HCT116 (cell line): ENCODE data around the gene KXD1. TPM values are rescaled to one million over a fixed set of nuclear protein-coding genes. Genes with fewer than 3 reads are reported as not detected.

ENCODE experiments used
- ATAC-seq: fragments of 200-7000 bp; cut with Tn5 transposase; 2 replicates; pipeline ENCODE4 v1.9.1; 2020; ENCODE audit warnings: mild to moderate bottlenecking, moderate library complexity
- BruUV-seq: library from RNA; stranded (reverse); fragments of 400-500 nt; replicated peaks from 2 replicates; lab custom pipeline; 2021; lab: Mats Ljungman, UMichigan
- CTCF ChIA-PET: fragments of 300-600 bp; sonication (Branson Sonifier 250); formaldehyde crosslinking; loops from one replicate; lab custom pipeline; 2021; ENCODE audit warnings: antibody characterized with exemption; lab: Charles Lee
- POLR2A ChIA-PET: fragments of 300-600, 350-600 bp; sonication (Branson Sonifier 250); formaldehyde crosslinking; loops from one replicate; lab custom pipeline; 2021; ENCODE audit warnings: antibody characterized with exemption; lab: Charles Lee
- RAD21 ChIA-PET, 2 experiments: fragments of 300-600 bp; sonication (Branson Sonifier 250); formaldehyde crosslinking; loops; one replicate each; lab custom pipeline; 2023; ENCODE audit warnings: low total read pairs in 2 of 2; ENCODE audit not compliant: uncharacterized antibody in 2 of 2, unreplicated experiment in 2 of 2, low non-redundant PET in 1 of 2; lab: Charles Lee
- DNase-seq: peaks from one replicate; pipeline ENCODE4 v3.0.0-alpha.2; 2010; ENCODE audit warnings: low read depth, low spot score
- H2AFZ ChIP-seq: fragments of 200-600 bp; shearing (Covaris generic), sonication (generic); 2 replicates; pipeline ENCODE4 v1.6.1; 2017; ENCODE audit warnings: low read depth, mixed run types, mixed read lengths, antibody characterized with exemption, low read length; ENCODE audit not compliant: poor library complexity, severe bottlenecking
- H3K27ac ChIP-seq: 2 replicates; pipeline ENCODE4 v1.5.1; 2012; ENCODE audit warnings: low read depth, low read length
- H3K27me3 ChIP-seq: fragments of 200-600 bp; sonication (generic); 2 replicates; pipeline ENCODE4 v1.6.1; 2016; ENCODE audit warnings: mixed run types, low read length, mixed read lengths; ENCODE audit not compliant: insufficient read depth
- H3K36me3 ChIP-seq, 2 experiments: fragments of 200-500 bp in 1 of 2; fragments of 200-600 bp in 1 of 2; sonication (Bioruptor generic) in 1 of 2; sonication (generic) in 1 of 2; 2 replicates each; pipeline versions ENCODE4 v1.5.1 to v1.6.1; 2014 to 2016; ENCODE audit warnings: low read length in 2 of 2, inconsistent platforms in 1 of 2, mixed read lengths in 1 of 2, mixed run types in 1 of 2; ENCODE audit not compliant: insufficient read depth in 2 of 2, control insufficient read depth in 1 of 2
- H3K4me1 ChIP-seq, 2 experiments: fragments of 200-600 bp in 1 of 2; sonication (generic) in 1 of 2; 2 replicates each; pipeline versions ENCODE4 v1.5.1 to v1.6.1; 2012 to 2017; ENCODE audit warnings: low read length in 2 of 2, inconsistent platforms in 1 of 2, mild to moderate bottlenecking in 1 of 2, mixed read lengths in 1 of 2, mixed run types in 1 of 2, moderate library complexity in 1 of 2; ENCODE audit not compliant: insufficient read depth in 2 of 2, control insufficient read depth in 1 of 2
- H3K4me2 ChIP-seq: fragments of 200-600 bp; sonication (generic); 2 replicates; pipeline ENCODE4 v1.6.1; 2017; ENCODE audit warnings: mixed run types, low read length, mixed read lengths
- H3K4me3 ChIP-seq, 2 experiments: fragments of 200-600 bp in 1 of 2; sonication (generic) in 1 of 2; replicated peaks in 1 of 2; 2 replicates each; pipeline ENCODE4 v1.5.1; 2011 to 2016; ENCODE audit warnings: low read length in 2 of 2, control low read depth in 1 of 2, low read depth in 1 of 2, mild to moderate bottlenecking in 1 of 2, mixed read lengths in 1 of 2, mixed run types in 1 of 2
- H3K79me2 ChIP-seq: fragments of 200-600 bp; sonication (generic); 2 replicates; pipeline ENCODE4 v1.6.1; 2017; ENCODE audit warnings: mild to moderate bottlenecking, mixed run types, low read length, moderate library complexity, mixed read lengths; ENCODE audit not compliant: insufficient read depth
- H3K9ac ChIP-seq: fragments of 200-600 bp; sonication (generic); 2 replicates; pipeline ENCODE4 v1.6.1; 2016; ENCODE audit warnings: low read length, mixed read lengths
- H3K9me2 ChIP-seq: fragments of 200-600 bp; sonication (generic), shearing (Covaris generic); 2 replicates; pipeline ENCODE4 v1.6.1; 2017; ENCODE audit warnings: mixed run types, mild to moderate bottlenecking, moderate library complexity; ENCODE audit not compliant: insufficient read depth
- H3K9me3 ChIP-seq, 2 experiments: fragments of 200-500 bp in 1 of 2; fragments of 200-600 bp in 1 of 2; sonication (Bioruptor generic) in 1 of 2; sonication (generic) in 1 of 2; 2 replicates each; pipeline ENCODE4 v1.6.1; 2014 to 2017; ENCODE audit warnings: low read length in 2 of 2, mixed read lengths in 2 of 2, inconsistent platforms in 1 of 2, low read depth in 1 of 2, mild to moderate bottlenecking in 1 of 2, mixed run types in 1 of 2, moderate library complexity in 1 of 2; ENCODE audit not compliant: control insufficient read depth in 1 of 2, insufficient read depth in 1 of 2
- H4K20me1 ChIP-seq: fragments of 200-600 bp; sonication (generic), shearing (Covaris generic); 2 replicates; pipeline ENCODE4 v1.6.1; 2017; ENCODE audit warnings: mixed run types, mild to moderate bottlenecking, moderate library complexity; ENCODE audit not compliant: insufficient read depth
- CBX3 ChIP-seq: IDR thresholded peaks from 2 replicates; pipeline ENCODE4 v1.6.1; 2012; ENCODE audit warnings: low read depth
- EGR1 ChIP-seq: IDR thresholded peaks from 2 replicates; pipeline ENCODE4 v1.6.1; 2012; ENCODE audit warnings: low read depth
- ELF1 ChIP-seq: IDR thresholded peaks from 2 replicates; pipeline ENCODE4 v1.6.1; 2012; ENCODE audit warnings: low read depth, borderline replicate concordance
- EZH2 ChIP-seq: fragments of 200-600 bp; sonication (generic); IDR thresholded peaks from 2 replicates; pipeline ENCODE4 v1.6.1; 2017; ENCODE audit warnings: antibody characterized with exemption, mixed run types
- FOSL1 ChIP-seq: IDR thresholded peaks from 2 replicates; pipeline ENCODE4 v1.6.1; 2012; ENCODE audit warnings: low read depth
- JUND ChIP-seq: IDR thresholded peaks from 2 replicates; pipeline ENCODE4 v1.6.1; 2012
- POLR2A ChIP-seq: IDR thresholded peaks from 2 replicates; pipeline ENCODE4 v1.7.0; 2011; ENCODE audit warnings: borderline replicate concordance; ENCODE audit not compliant: insufficient read depth, insufficient read length; ENCODE audit errors: extremely low read depth
- POLR2AphosphoS5 ChIP-seq: IDR thresholded peaks from 2 replicates; pipeline ENCODE4 v1.6.1; 2011; ENCODE audit warnings: mild to moderate bottlenecking, low read depth, low read length, moderate library complexity
- SIN3A ChIP-seq: IDR thresholded peaks from 2 replicates; pipeline ENCODE4 v1.6.1; 2012; ENCODE audit warnings: low read depth
- SP1 ChIP-seq: IDR thresholded peaks from 2 replicates; pipeline ENCODE4 v1.6.1; 2012; ENCODE audit warnings: low read depth
- SRF ChIP-seq: IDR thresholded peaks from 2 replicates; pipeline ENCODE4 v1.6.1; 2012; ENCODE audit warnings: low read depth
- YY1 ChIP-seq: IDR thresholded peaks from 2 replicates; pipeline ENCODE4 v1.6.1; 2011; ENCODE audit warnings: low read length, low read depth, moderate library complexity, mild to moderate bottlenecking; ENCODE audit not compliant: insufficient replicate concordance; ENCODE audit errors: extremely low read depth
- ZFX ChIP-seq: fragments of 450-650 bp; IDR thresholded peaks from 2 replicates; pipeline ENCODE4 v1.6.1; 2017
- intact Hi-C: fragments of 100-400 bp; cut with micrococcal nuclease; formaldehyde crosslinking; loops from 2 replicates; pipeline ENCODE4 v1.10.0; 2022
- total RNA-seq: library from RNA; stranded (reverse); gene quantifications from one replicate; pipeline ENCODE4 v1.2.1, GENCODE V29; 2021; ENCODE audit not compliant: unreplicated experiment
- TF ChIP-seq, protein P1 (sequence below): IDR thresholded peaks from 2 replicates; pipeline ENCODE4 v1.6.1; 2012
- TF ChIP-seq, protein P2 (sequence below), 3 experiments: fragments of 200-600 bp in 1 of 3; sonication (generic) in 1 of 3; IDR thresholded peaks in 2 of 3; conservative IDR thresholded peaks in 1 of 3; 2 replicates each; pipeline ENCODE4 v1.5.1; 2012 to 2017; ENCODE audit warnings: low read depth in 2 of 3, low read length in 2 of 3, antibody characterized with exemption in 1 of 3, borderline replicate concordance in 1 of 3, control low read depth in 1 of 3, mild to moderate bottlenecking in 1 of 3, mixed read lengths in 1 of 3, mixed run types in 1 of 3, moderate library complexity in 1 of 3; ENCODE audit not compliant: insufficient read depth in 1 of 3
- TF ChIP-seq, protein P3 (sequence below): IDR thresholded peaks from 2 replicates; pipeline ENCODE4 v1.6.1; 2011; ENCODE audit warnings: mild to moderate bottlenecking, low read length, moderate library complexity; ENCODE audit not compliant: insufficient replicate concordance; ENCODE audit errors: extremely low read depth
- TF ChIP-seq, protein P4 (sequence below): IDR thresholded peaks from 2 replicates; pipeline ENCODE4 v1.6.1; 2012

The KXD1 gene
- total RNA-seq, 1 experiment from 2014 or later, result 139 TPM

DNA sequence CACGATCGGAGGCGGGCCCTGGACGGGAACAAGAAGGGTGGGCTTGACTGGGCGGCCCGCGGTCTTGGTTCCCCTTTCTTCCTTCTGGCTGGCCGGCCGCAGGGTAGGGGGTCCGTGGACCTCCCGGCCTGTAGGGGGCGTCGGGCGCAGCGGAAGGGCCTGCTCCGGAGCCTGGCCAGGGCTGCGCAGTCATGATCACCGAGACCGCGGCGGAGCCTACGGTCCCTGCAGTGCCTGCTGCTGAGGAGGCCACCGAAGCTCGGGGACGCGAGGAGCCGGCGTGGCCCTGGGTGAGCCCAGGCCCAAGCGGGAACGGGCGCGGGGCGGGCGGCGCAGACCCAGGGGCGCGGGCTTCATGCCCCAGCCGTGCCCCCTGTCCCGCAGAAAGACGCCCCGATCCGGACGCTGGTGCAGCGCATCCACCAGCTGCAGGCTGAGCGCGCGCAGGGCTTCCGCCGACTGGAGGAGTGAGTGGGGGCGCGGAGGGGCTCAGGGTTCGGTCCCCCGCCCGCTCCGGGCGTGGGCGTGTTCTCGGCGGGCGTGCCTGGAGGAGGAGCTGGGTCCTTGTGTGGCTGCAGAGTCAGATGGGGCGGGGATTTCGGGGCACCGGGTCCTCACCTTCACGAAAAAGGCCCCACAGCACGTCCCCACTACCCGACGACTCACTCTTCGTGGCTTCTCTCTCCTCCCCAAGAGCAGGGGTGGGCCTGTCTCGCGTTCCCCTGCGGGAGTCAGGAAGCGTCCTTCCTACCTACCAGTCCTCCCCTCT lies 31.1 kb downstream of the KXD1 start, which contains the start of gene REX1BD (continued):
- TF ChIP-seq, protein P1, sequence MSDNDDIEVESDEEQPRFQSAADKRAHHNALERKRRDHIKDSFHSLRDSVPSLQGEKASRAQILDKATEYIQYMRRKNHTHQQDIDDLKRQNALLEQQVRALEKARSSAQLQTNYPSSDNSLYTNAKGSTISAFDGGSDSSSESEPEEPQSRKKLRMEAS, result peak; percentile 69; the same call in 1 of the 2 replicates
- TF ChIP-seq CBX3, result no peak
- peak; percentile 68; the same call in 1 of the 2 replicates for TF ChIP-seq SIN3A
- no peak for TF ChIP-seq EZH2
- no peak for TF ChIP-seq ELF1
- peak; percentile 90 for TF ChIP-seq EGR1
- TF ChIP-seq SP1, result peak; percentile 37; the same call in 1 of the 2 replicates

DNA sequence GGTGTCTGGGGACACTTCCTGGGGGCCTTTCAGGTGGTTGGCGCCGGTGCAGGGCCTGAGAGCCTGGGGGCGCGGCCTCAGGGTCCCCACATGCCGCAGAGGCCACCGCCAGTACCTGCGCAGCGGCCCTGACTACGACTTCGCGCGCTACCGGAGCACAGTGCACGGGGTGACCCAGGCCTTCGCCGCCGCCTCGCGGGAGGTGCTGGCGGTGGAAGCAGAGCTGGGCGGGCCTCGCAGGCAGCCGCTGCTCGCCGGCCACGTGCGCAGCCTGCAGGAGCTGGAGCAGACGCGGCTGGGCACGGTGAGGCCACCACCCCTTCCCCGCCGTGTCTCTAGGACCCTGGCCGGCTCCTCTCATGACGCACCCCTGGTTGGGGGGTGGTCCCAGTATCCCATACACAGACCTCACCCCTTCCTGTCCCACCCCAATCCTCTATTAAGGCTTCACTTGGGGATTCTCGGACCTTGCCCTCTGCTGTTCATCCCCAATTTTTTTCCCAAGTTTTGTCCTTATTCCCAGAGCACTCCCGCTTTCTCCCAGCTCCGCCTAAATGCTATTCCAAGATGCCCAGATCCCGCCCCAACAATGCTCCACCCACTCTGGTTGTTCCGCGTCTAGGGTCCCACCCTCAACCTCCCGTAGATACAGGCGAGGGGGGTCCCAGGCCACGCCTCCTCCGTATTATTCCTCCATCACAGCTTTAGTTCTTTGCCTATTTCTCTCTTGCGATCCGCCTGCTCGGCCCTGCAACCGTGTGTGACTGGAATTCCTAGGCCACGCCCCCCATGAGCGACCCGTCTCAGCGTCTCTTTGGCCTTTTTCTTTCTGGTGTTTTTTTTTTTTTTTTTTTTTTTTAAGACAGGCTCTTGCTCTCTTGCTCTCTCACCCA lies 32.0 kb downstream of the KXD1 start:
- Histone ChIP-seq H3K9ac (peak overlapping the region; percentile 97), H3K79me2 (peaks cover 13% of the 10 kb centered on the region; the same call in 1 of the 2 replicates), H2AFZ (no peak overlapping the region), H3K36me3 (0 out of 4 replicates have a peak, but pooled peaks cover 0 to 4% of the 10 kb centered on the region in 2 experiments), H3K4me1 (peaks cover 16 to 42% of the 10 kb centered on the region in 2 experiments), H3K9me3 (no peaks in the 10 kb centered on the region), H3K27ac (peak overlapping the region; percentile 100), H4K20me1 (no peaks in the 10 kb centered on the region), H3K4me3 (peak overlapping the region; percentile 67 to 89), H3K9me2 (no peaks in the 10 kb centered on the region), H3K4me2 (peak overlapping the region; percentile 88), H3K27me3 (no peaks in the 10 kb centered on the region)
- peak; percentile 49 for ATAC-seq
- peak; percentile 73 for DNase-seq
- CTCF ChIA-PET, result interaction anchor here (0.7 to 7.5 kb wide), 18 partner anchors 9 to 310 kb away, joined by 3 to 39 read pairs (median 3); partner anchors contain the start of genes KXD1 and UBA52
- TSS peak; percentile 67 for BruUV-seq
- RAD21 ChIA-PET, result interaction anchor here (0.7 to 1.7 kb wide), 4 partner anchors 18 to 274 kb away, joined by 3 to 4 read pairs (median 4); partner anchors contain the start of gene UBA52 (in 1 of the 2)
- intact Hi-C loops, result loop anchor here (1.0 to 5.0 kb wide), 6 partner anchors 32 to 257 kb away; partner anchors contain the start of genes KLHL26 and KXD1
- POLR2A ChIA-PET, result interaction anchor here (0.6 to 4.3 kb wide), 11 partner anchors 9 to 329 kb away, joined by 3 to 23 read pairs (median 4); partner anchors contain the start of genes COPE, DDX49, KXD1 and UBA52
- no peak for TF ChIP-seq YY1
- TF ChIP-seq EGR1, result no peak
- TF ChIP-seq, protein P2, sequence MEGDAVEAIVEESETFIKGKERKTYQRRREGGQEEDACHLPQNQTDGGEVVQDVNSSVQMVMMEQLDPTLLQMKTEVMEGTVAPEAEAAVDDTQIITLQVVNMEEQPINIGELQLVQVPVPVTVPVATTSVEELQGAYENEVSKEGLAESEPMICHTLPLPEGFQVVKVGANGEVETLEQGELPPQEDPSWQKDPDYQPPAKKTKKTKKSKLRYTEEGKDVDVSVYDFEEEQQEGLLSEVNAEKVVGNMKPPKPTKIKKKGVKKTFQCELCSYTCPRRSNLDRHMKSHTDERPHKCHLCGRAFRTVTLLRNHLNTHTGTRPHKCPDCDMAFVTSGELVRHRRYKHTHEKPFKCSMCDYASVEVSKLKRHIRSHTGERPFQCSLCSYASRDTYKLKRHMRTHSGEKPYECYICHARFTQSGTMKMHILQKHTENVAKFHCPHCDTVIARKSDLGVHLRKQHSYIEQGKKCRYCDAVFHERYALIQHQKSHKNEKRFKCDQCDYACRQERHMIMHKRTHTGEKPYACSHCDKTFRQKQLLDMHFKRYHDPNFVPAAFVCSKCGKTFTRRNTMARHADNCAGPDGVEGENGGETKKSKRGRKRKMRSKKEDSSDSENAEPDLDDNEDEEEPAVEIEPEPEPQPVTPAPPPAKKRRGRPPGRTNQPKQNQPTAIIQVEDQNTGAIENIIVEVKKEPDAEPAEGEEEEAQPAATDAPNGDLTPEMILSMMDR (IDR thresholded peaks at IDR 0.05 in 2 of 3, conservative IDR thresholded peaks at IDR 0.05 in 1 of 3; ENCODE audit: borderline replicate concordance in 1 of 3, insufficient read depth in 1 of 3, low read depth in 2 of 3, low read length in 2 of 3), result no peak
- TF ChIP-seq, protein P3, sequence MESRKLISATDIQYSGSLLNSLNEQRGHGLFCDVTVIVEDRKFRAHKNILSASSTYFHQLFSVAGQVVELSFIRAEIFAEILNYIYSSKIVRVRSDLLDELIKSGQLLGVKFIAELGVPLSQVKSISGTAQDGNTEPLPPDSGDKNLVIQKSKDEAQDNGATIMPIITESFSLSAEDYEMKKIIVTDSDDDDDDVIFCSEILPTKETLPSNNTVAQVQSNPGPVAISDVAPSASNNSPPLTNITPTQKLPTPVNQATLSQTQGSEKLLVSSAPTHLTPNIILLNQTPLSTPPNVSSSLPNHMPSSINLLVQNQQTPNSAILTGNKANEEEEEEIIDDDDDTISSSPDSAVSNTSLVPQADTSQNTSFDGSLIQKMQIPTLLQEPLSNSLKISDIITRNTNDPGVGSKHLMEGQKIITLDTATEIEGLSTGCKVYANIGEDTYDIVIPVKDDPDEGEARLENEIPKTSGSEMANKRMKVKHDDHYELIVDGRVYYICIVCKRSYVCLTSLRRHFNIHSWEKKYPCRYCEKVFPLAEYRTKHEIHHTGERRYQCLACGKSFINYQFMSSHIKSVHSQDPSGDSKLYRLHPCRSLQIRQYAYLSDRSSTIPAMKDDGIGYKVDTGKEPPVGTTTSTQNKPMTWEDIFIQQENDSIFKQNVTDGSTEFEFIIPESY, result no peak
- TF ChIP-seq SP1, result no peak
- TF ChIP-seq ZFX, result peak; percentile 12; the same call in 1 of the 2 replicates
- no peak for TF ChIP-seq EZH2
- TF ChIP-seq ELF1, result no peak
- peak; percentile 27 for TF ChIP-seq POLR2A
- no peak for TF ChIP-seq SIN3A
- TF ChIP-seq, protein P4, sequence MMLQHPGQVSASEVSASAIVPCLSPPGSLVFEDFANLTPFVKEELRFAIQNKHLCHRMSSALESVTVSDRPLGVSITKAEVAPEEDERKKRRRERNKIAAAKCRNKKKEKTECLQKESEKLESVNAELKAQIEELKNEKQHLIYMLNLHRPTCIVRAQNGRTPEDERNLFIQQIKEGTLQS, result no peak
- no peak for TF ChIP-seq CBX3
- TF ChIP-seq POLR2AphosphoS5, result peak; percentile 2; the same call in 1 of the 2 replicates
- no peak for TF ChIP-seq SRF
- TF ChIP-seq JUND, result no peak
- TF ChIP-seq FOSL1, result no peak
